Stimulated activated naive CD8-positive, alpha-beta T cell treated with anti-CD3 and anti-CD28 coated beads, Interleukin-15, Interleukin-2, amounts not matched to agents 100 ng/mL and 50 ng/mL, for 24 hours (primary cell): Measurements from ENCODE around the gene SLC39A5.

Experiments used
- H3K27ac Mint-ChIP-seq: one replicate; pipeline ENCODE4 v1.8.0; 2021; ENCODE audit warnings: mild to moderate bottlenecking, mixed read lengths
- H3K27me3 Mint-ChIP-seq: one replicate; pipeline ENCODE4 v1.8.0; 2021; ENCODE audit warnings: mixed read lengths
- H3K36me3 Mint-ChIP-seq: one replicate; pipeline ENCODE4 v1.8.0; 2021; ENCODE audit warnings: low read depth, mixed read lengths
- H3K4me1 Mint-ChIP-seq: one replicate; pipeline ENCODE4 v1.8.0; 2021; ENCODE audit warnings: low read depth, mixed read lengths
- H3K4me3 Mint-ChIP-seq: one replicate; pipeline ENCODE4 v1.8.0; 2021; ENCODE audit warnings: mild to moderate bottlenecking, mixed read lengths
- H3K9me3 Mint-ChIP-seq: one replicate; pipeline ENCODE4 v1.8.0; 2021; ENCODE audit warnings: mixed read lengths

SLC39A5 gene

DNA sequence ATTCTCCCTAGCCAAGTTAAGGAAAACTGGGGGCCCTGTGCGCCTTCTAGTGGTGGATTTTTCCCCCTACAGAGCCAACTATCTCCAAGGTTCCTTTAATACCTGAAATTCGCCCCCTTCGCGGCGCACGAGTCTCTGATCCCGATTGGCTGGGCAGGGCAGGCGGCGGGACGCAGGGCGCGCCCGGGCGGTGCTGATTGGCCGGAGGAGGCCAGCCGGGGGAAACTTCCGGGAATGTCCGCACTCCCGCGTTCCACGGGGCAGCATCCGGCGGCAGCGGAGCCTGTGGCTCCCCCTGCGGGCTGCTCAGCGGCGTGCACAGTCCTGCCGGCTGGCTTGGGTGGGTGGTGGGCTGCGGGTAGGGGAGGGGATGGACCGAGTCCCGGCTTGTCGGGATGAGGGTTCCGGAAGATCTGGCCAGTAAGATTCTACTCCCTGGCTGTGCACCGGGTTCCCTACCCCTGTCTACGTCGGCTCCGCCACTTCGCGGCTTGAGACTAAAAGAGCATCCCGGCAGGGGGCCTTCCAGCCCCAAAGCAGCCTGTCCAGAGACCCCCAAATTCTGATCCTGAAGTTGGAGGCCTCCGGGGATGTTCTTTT, 5.6 kb upstream of the SLC39A5 start, which contains the start of gene NABP2:
Gene NABP2 (plus strand): TSS at position 241 of the 600 bp plus-strand sequence. CDS start 515 bp downstream, outside the sequence.
- H3K4me1 Mint-ChIP-seq, result peaks cover 43% of the 10 kb centered on the region

DNA sequence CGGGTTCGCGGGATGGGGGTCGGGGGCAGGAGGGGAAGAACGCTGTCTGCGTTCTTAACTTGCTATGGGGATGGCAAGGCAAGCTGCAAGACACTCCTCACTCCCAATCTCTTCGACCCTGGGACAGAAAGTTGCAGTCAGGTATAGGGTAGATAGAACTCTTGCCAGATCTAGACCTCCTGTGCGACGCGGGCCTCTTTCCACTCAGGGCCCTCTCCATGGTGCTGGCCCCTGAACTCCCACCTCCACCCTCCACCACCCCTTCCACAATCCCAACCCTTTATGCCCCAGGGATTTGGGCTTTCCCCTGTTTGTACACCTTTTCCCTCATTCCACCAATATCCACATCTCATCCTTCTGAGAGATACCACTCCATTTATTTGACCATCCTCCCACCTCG, 4.9 kb upstream of the SLC39A5 start:
- H3K4me3 Mint-ChIP-seq, result peak overlapping the region; percentile 90
- H3K9me3 Mint-ChIP-seq, result no peaks in the 10 kb centered on the region
- H3K27me3 Mint-ChIP-seq, result no peaks in the 10 kb centered on the region
- H3K36me3 Mint-ChIP-seq, result peaks cover 20% of the 10 kb centered on the region
- H3K27ac Mint-ChIP-seq, result peak overlapping the region; percentile 82
- H3K4me1 Mint-ChIP-seq, result peaks cover 43% of the 10 kb centered on the region

More for the DNA sequence above, 5.6 kb upstream of the SLC39A5 start, which contains the start of gene NABP2:
- H3K27ac Mint-ChIP-seq, result peak within 1 kb of the TSS; percentile 82
- H3K27me3 Mint-ChIP-seq, result no peaks in the 10 kb centered on the region
- H3K36me3 Mint-ChIP-seq, result peaks cover 15% of the 10 kb centered on the region
- no peaks in the 10 kb centered on the region for H3K9me3 Mint-ChIP-seq
- peak within 1 kb of the TSS; percentile 90 for H3K4me3 Mint-ChIP-seq

- no peak overlapping the region for H3K4me3 Mint-ChIP-seq
- no peak overlapping the region for H3K27ac Mint-ChIP-seq
- H3K9me3 Mint-ChIP-seq, result no peaks in the 10 kb centered on the region
- no peaks in the 10 kb centered on the region for H3K27me3 Mint-ChIP-seq
- H3K4me1 Mint-ChIP-seq, result peaks cover 13% of the 10 kb centered on the region
- H3K36me3 Mint-ChIP-seq, result peaks cover 20% of the 10 kb centered on the region
These were observed 769 bp upstream of the SLC39A5 start for GRCh38 chr12:56229082-56229481.

- H3K4me1 Mint-ChIP-seq, result peaks cover 1% of the 10 kb centered on the region
- no peaks in the 10 kb centered on the region for H3K27me3 Mint-ChIP-seq
- H3K9me3 Mint-ChIP-seq, result no peaks in the 10 kb centered on the region
- H3K27ac Mint-ChIP-seq, result no peak overlapping the region
- H3K4me3 Mint-ChIP-seq, result no peak overlapping the region
- H3K36me3 Mint-ChIP-seq, result peaks cover 16% of the 10 kb centered on the region
These were observed 757 bp downstream of the SLC39A5 start for GRCh38 chr12:56230432-56231183.

DNA sequence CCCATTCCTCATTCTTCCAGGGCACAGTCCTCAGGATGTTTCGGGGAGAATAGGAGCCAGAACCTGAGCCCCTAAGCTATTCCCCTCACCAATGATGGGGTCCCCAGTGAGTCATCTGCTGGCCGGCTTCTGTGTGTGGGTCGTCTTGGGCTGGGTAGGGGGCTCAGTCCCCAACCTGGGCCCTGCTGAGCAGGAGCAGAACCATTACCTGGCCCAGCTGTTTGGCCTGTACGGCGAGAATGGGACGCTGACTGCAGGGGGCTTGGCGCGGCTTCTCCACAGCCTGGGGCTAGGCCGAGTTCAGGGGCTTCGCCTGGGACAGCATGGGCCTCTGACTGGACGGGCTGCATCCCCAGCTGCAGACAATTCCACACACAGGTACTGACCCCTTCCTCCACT, 1.3 kb downstream of the SLC39A5 start:
- no peaks in the 10 kb centered on the region for H3K4me1 Mint-ChIP-seq
- H3K4me3 Mint-ChIP-seq, result no peak overlapping the region
- H3K27me3 Mint-ChIP-seq, result no peaks in the 10 kb centered on the region
- H3K9me3 Mint-ChIP-seq, result no peaks in the 10 kb centered on the region
- H3K36me3 Mint-ChIP-seq, result peaks cover 13% of the 10 kb centered on the region
- no peak overlapping the region for H3K27ac Mint-ChIP-seq

DNA sequence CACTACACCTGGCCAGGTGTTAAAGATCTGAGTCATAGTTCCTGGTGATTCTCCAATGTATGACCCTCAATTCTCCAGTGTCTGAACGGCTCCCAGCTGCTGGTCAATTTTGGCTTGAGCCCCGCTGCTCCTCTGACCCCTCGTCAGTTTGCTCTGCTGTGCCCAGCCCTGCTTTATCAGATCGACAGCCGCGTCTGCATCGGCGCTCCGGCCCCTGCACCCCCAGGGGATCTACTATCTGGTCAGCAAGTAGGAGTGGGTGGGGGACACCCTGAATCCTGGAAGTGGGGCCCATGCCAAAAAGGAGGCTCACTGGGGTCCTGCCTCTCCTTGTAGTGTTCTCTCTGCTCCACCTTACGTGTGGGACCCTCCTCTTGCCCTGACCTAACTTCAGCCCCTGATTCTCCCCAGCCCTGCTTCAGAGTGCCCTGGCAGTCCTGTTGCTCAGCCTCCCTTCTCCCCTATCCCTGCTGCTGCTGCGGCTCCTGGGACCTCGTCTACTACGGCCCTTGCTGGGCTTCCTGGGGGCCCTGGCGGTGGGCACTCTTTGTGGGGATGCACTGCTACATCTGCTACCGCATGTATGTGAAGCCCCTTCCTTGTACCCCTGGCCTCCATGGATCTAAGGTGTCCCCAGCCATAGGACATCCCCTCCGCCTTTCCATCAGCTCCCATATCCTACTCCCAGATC, 5.0 kb downstream of the SLC39A5 start:
- Mint-ChIP-seq H3K36me3 (no peaks in the 10 kb centered on the region), H3K4me1 (no peaks in the 10 kb centered on the region), H3K27me3 (no peaks in the 10 kb centered on the region), H3K4me3 (no peak overlapping the region), H3K9me3 (no peaks in the 10 kb centered on the region), H3K27ac (no peak overlapping the region)

- H3K4me1 Mint-ChIP-seq, result no peaks in the 10 kb centered on the region
- no peaks in the 10 kb centered on the region for H3K36me3 Mint-ChIP-seq
- no peak overlapping the region for H3K4me3 Mint-ChIP-seq
- H3K27me3 Mint-ChIP-seq, result no peaks in the 10 kb centered on the region
- H3K9me3 Mint-ChIP-seq, result no peaks in the 10 kb centered on the region
- H3K27ac Mint-ChIP-seq, result no peak overlapping the region
These were observed 6.2 kb downstream of the SLC39A5 start for GRCh38 chr12:56236091-56236490.

DNA sequence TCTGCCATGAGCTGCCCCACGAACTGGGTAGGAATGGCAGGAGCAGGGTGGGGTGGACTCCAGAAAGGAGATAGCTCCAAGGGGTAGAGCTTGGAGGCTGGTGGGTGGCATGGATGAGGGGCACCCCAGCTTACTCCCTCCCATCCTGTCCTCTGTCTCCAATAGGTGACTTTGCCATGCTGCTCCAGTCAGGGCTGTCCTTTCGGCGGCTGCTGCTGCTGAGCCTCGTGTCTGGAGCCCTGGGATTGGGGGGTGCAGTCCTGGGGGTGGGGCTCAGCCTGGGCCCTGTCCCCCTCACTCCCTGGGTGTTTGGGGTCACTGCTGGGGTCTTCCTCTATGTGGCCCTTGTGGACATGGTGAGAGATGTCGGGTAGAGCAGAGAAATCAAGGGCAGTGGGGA, 7.1 kb downstream of the SLC39A5 start:
- H3K27me3 Mint-ChIP-seq, result no peaks in the 10 kb centered on the region
- H3K9me3 Mint-ChIP-seq, result no peaks in the 10 kb centered on the region
- no peaks in the 10 kb centered on the region for H3K4me1 Mint-ChIP-seq
- H3K4me3 Mint-ChIP-seq, result no peak overlapping the region
- no peak overlapping the region for H3K27ac Mint-ChIP-seq
- peaks cover 3% of the 10 kb centered on the region for H3K36me3 Mint-ChIP-seq

DNA sequence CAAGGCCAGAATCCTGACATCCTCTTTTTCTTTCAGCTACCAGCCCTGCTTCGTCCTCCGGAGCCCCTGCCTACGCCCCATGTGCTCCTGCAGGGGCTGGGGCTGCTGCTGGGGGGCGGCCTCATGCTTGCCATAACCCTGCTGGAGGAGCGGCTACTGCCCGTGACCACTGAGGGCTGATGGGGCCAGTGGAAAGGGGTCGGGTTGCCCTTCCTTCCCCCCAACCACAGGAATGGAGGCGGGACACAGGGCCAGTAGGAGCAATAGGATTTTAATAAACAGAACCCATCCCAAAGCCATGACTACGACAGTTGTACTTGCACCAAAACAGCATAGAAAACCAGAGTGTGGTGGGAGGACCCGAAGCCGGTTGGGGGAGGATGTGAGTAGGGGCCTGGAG, 7.7 kb downstream of the SLC39A5 start:
- Mint-ChIP-seq H3K9me3 (no peaks in the 10 kb centered on the region), H3K4me1 (no peaks in the 10 kb centered on the region), H3K4me3 (no peak overlapping the region), H3K36me3 (peaks cover 6% of the 10 kb centered on the region), H3K27ac (no peak overlapping the region), H3K27me3 (no peaks in the 10 kb centered on the region)

- Mint-ChIP-seq H3K27me3 (no peaks in the 10 kb centered on the region), H3K36me3 (peaks cover 22% of the 10 kb centered on the region), H3K4me1 (no peaks in the 10 kb centered on the region), H3K9me3 (no peaks in the 10 kb centered on the region), H3K4me3 (no peak overlapping the region), H3K27ac (no peak overlapping the region)
These were observed 11.8 kb downstream of the SLC39A5 start for GRCh38 chr12:56241424-56242303.

DNA sequence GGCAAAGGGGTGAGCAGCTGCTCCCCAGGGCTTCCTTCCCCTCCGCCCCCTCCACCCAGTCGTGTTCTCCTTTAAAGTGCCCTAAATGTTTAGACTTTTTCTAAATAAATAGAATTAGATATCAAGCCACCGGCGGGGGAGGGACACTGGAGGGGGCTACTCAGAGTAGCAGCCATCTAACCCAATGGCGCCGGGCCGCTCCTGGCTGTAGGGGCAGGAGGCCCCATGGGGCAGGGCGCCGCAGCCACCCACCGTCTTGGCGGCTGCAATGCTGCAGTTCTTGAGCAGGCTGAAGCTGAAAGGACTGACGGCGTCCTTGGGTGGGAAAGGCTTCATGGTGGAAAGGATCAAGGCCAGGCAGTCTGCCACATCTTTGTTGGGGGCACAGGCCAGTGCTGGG, 13.1 kb downstream of the SLC39A5 start:
- Mint-ChIP-seq H3K4me3 (no peak overlapping the region), H3K9me3 (no peaks in the 10 kb centered on the region), H3K27me3 (no peaks in the 10 kb centered on the region), H3K4me1 (no peaks in the 10 kb centered on the region), H3K36me3 (peaks cover 22% of the 10 kb centered on the region), H3K27ac (no peak overlapping the region)

DNA sequence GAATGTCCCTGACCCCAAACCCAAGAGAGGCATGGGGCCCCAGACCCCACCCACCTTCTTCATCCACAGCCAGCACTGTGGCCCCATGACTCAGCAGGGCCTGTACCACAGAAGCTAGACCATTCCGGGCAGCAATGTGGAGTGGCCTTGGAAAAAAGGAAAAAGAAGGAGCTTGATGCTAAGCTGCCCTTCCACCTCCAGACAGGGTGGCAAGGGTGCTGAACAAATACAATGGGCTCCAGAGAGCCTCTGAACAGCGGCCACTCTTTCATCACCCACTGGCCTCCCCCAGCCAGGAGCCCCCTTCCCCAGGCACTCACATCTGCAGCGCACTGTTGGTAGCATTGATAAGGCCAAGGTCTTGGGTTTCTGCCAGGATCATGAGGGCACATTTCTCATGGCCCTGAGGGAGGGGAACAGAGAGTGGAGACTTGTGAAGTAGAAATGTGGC, 13.9 kb downstream of the SLC39A5 start:
- Mint-ChIP-seq H3K27me3 (no peaks in the 10 kb centered on the region), H3K4me3 (no peak overlapping the region), H3K27ac (no peak overlapping the region), H3K4me1 (no peaks in the 10 kb centered on the region), H3K36me3 (peaks cover 22% of the 10 kb centered on the region), H3K9me3 (no peaks in the 10 kb centered on the region)

DNA sequence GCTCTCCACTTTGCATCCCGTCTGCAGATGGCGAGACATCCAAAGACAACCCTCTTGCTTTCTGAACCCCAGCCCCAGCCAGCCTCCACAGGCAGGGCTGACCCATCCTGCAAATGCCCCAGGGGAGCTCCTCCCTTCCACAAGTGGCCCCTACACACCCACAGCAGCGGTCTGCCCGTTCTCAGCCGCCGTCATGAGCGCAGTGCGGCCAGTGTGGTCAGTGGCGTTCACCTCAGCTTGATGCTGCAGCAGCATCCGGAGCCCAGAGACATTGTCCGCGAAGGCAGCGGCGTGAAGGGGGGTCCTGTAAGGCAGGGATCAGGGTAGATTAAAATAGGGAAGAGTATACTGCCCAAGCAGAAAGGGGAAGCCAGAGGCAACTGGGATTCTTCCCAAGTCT, 14.6 kb downstream of the SLC39A5 start:
- Mint-ChIP-seq H3K27ac (no peak overlapping the region), H3K27me3 (no peaks in the 10 kb centered on the region), H3K4me3 (no peak overlapping the region), H3K36me3 (peaks cover 28% of the 10 kb centered on the region), H3K9me3 (no peaks in the 10 kb centered on the region), H3K4me1 (no peaks in the 10 kb centered on the region)

GRCh38 chr12:56247923-56248322, 18.1 kb downstream of the SLC39A5 start:
- H3K9me3 Mint-ChIP-seq, result no peaks in the 10 kb centered on the region
- H3K4me3 Mint-ChIP-seq, result no peak overlapping the region
- no peaks in the 10 kb centered on the region for H3K27me3 Mint-ChIP-seq
- no peaks in the 10 kb centered on the region for H3K4me1 Mint-ChIP-seq
- H3K27ac Mint-ChIP-seq, result no peak overlapping the region
- peaks cover 38% of the 10 kb centered on the region for H3K36me3 Mint-ChIP-seq
